ENCODE results near the gene OLFML1. TPM values are rescaled to one million over a fixed set of nuclear protein-coding genes. Genes with fewer than 3 reads are reported as not detected.
A peak's percentile ranks its signal among the peaks of the same experiment; 100 is the strongest.

The OLFML1 gene
- total RNA-seq, 2 donors from 2014 or later = 7.4 to 8.7 TPM

- no peak for TF ChIP-seq CTCF (IDR thresholded peaks at IDR 0.05)
- H3K36me3 ChIP-seq = no peaks in the 10 kb centered on the region
- no peak for DNase-seq (ENCODE audit: low spot score)
- H3K9me3 ChIP-seq = no peaks in the 10 kb centered on the region
- H3K27me3 ChIP-seq (replicated peaks; ENCODE audit: insufficient read depth) = no peaks in the 10 kb centered on the region
- ATAC-seq (ENCODE audit: insufficient number of reproducible peaks, low FRiP score, low read depth) = no peak
- peak overlapping the region; percentile 64 for H3K4me3 ChIP-seq
- no peak overlapping the region for H3K27ac ChIP-seq
- peaks cover 0 to 30% of the 10 kb centered on the region in 2 donors for H3K4me1 ChIP-seq (ENCODE audit: control insufficient read depth in 1 of 2, low read depth in 2 of 2)
These were observed 1.5 kb downstream of the OLFML1 start for GRCh38 chr11:7486781-7487140.

GRCh38 chr11:7487360-7487759 lies 2.1 kb downstream of the OLFML1 start:
- no peak overlapping the region for H3K27ac ChIP-seq
- ATAC-seq (ENCODE audit: insufficient number of reproducible peaks, low FRiP score, low read depth) (no peak), DNase-seq (ENCODE audit: low spot score) (no peak)
- TF ChIP-seq CTCF (IDR thresholded peaks at IDR 0.05) = no peak
- peaks cover 0 to 30% of the 10 kb centered on the region in 2 donors for H3K4me1 ChIP-seq (ENCODE audit: control insufficient read depth in 1 of 2, low read depth in 2 of 2)
- no peak overlapping the region for H3K4me3 ChIP-seq
- no peaks in the 10 kb centered on the region for H3K36me3 ChIP-seq
- H3K9me3 ChIP-seq = no peaks in the 10 kb centered on the region
- no peaks in the 10 kb centered on the region for H3K27me3 ChIP-seq (replicated peaks; ENCODE audit: insufficient read depth)

- ATAC-seq (ENCODE audit: insufficient number of reproducible peaks, low FRiP score, low read depth) = no peak
- H3K27ac ChIP-seq = no peak overlapping the region
- no peak overlapping the region for H3K4me3 ChIP-seq
- peaks cover 0 to 30% of the 10 kb centered on the region in 2 donors for H3K4me1 ChIP-seq (ENCODE audit: control insufficient read depth in 1 of 2, low read depth in 2 of 2)
- no peak for TF ChIP-seq CTCF (IDR thresholded peaks at IDR 0.05)
- H3K36me3 ChIP-seq = no peaks in the 10 kb centered on the region
- H3K9me3 ChIP-seq = no peaks in the 10 kb centered on the region
- no peak for DNase-seq (ENCODE audit: low spot score)
- no peaks in the 10 kb centered on the region for H3K27me3 ChIP-seq (replicated peaks; ENCODE audit: insufficient read depth)
These were observed 3.4 kb downstream of the OLFML1 start for GRCh38 chr11:7488681-7489080.

GRCh38 chr11:7489376-7489775 lies 4.1 kb downstream of the OLFML1 start:
- no peak for DNase-seq (ENCODE audit: low spot score)
- H3K27me3 ChIP-seq (replicated peaks; ENCODE audit: insufficient read depth) = no peaks in the 10 kb centered on the region
- H3K36me3 ChIP-seq = no peaks in the 10 kb centered on the region
- no peak for ATAC-seq (ENCODE audit: insufficient number of reproducible peaks, low FRiP score, low read depth)
- no peak overlapping the region for H3K4me3 ChIP-seq
- H3K27ac ChIP-seq = no peak overlapping the region
- no peak for TF ChIP-seq CTCF (IDR thresholded peaks at IDR 0.05)
- H3K9me3 ChIP-seq = no peaks in the 10 kb centered on the region
- H3K4me1 ChIP-seq (ENCODE audit: control insufficient read depth in 1 of 2, low read depth in 2 of 2) = peaks cover 0 to 30% of the 10 kb centered on the region in 2 donors

GRCh38 chr11:7490054-7490453 lies 4.7 kb downstream of the OLFML1 start:
- DNase-seq (ENCODE audit: low spot score) = no peak
- Histone ChIP-seq H3K27me3 (replicated peaks; ENCODE audit: insufficient read depth) (no peaks in the 10 kb centered on the region), H3K36me3 (no peaks in the 10 kb centered on the region), H3K9me3 (no peaks in the 10 kb centered on the region), H3K27ac (no peak overlapping the region), H3K4me3 (no peak overlapping the region), H3K4me1 (ENCODE audit: control insufficient read depth in 1 of 2, low read depth in 2 of 2) (peaks cover 0 to 25% of the 10 kb centered on the region in 2 donors)
- no peak for ATAC-seq (ENCODE audit: insufficient number of reproducible peaks, low FRiP score, low read depth)
- no peak for TF ChIP-seq CTCF (IDR thresholded peaks at IDR 0.05)

Measured in thoracic aorta (tissue), 2 donors.